Endothelial cell of umbilical vein (primary cell): ENCODE data around the gene RPS14. TPM values are rescaled to one million over a fixed set of nuclear protein-coding genes. Genes with fewer than 3 reads are reported as not detected.

Experiments
- BruUV-seq: library from RNA; stranded (reverse); fragments of 400-500 nt; replicated peaks from 2 replicates; lab custom pipeline; 2021; lab: Mats Ljungman, UMichigan
- CTCF ChIA-PET: fragments of 300-600, 350-600 bp; sonication (Branson Sonifier 250); formaldehyde crosslinking; loops from one replicate; lab custom pipeline; 2021; ENCODE audit warnings: antibody characterized with exemption, inconsistent platforms; lab: Charles Lee
- POLR2A ChIA-PET: fragments of 300-600, 350-600 bp; sonication (Branson Sonifier 250); formaldehyde crosslinking; loops from one replicate; lab custom pipeline; 2021; ENCODE audit warnings: antibody characterized with exemption, inconsistent platforms; lab: Charles Lee
- DNase-seq: peaks from one replicate; pipeline ENCODE4 v3.0.0-alpha.2; 2011; ENCODE audit warnings: low read depth, low spot score
- FAIRE-seq: peaks from 2 replicates; lab custom pipeline; 2011; peaks lifted over from hg19 to GRCh38; lab: Jason Lieb, UNC
- H2AFZ ChIP-seq: 2 replicates; pipeline ENCODE4 v1.6.0; 2012; ENCODE audit warnings: low read depth, low read length, control low read depth, inconsistent platforms
- H3K27ac ChIP-seq: 2 replicates; pipeline ENCODE4 v1.5.1; 2011; ENCODE audit warnings: low read depth, mild to moderate bottlenecking, control low read depth, low read length, moderate library complexity; ENCODE audit not compliant: insufficient read depth
- H3K27me3 ChIP-seq, 2 experiments: 2 replicates each; pipeline versions ENCODE4 v1.6.0 to v1.6.1; 2011; ENCODE audit warnings: low read length in 2 of 2, mixed read lengths in 1 of 2; ENCODE audit not compliant: control insufficient read depth in 2 of 2, insufficient read depth in 2 of 2
- H3K36me3 ChIP-seq, 2 experiments: 2 replicates in 1 of 2; 3 replicates in 1 of 2; pipeline ENCODE4 v1.5.1; 2011; ENCODE audit warnings: low read length in 2 of 2, mild to moderate bottlenecking in 1 of 2, moderate library complexity in 1 of 2; ENCODE audit not compliant: control insufficient read depth in 2 of 2, insufficient read depth in 2 of 2; ENCODE audit errors: extremely low read depth in 1 of 2
- H3K4me1 ChIP-seq: 3 replicates; pipeline ENCODE4 v1.5.1; 2011; ENCODE audit warnings: mild to moderate bottlenecking, low read length; ENCODE audit not compliant: control insufficient read depth, insufficient read depth; ENCODE audit errors: extremely low read depth
- H3K4me2 ChIP-seq: 2 replicates; pipeline ENCODE4 v1.6.1; 2011; ENCODE audit warnings: low read length, control low read depth, mixed read lengths; ENCODE audit not compliant: insufficient read depth
- H3K4me3 ChIP-seq, 3 experiments: fragments of 200-600 bp in 1 of 3; sonication (generic), shearing (Covaris generic) in 1 of 3; replicated peaks in 1 of 3; 2 replicates each; pipeline ENCODE4 v1.5.1; 2011 to 2016; ENCODE audit warnings: control low read depth in 3 of 3, low read length in 3 of 3, mild to moderate bottlenecking in 2 of 3, inconsistent platforms in 1 of 3, low read depth in 1 of 3, moderate library complexity in 1 of 3; ENCODE audit not compliant: insufficient read depth in 1 of 3
- H3K79me2 ChIP-seq: 2 replicates; pipeline ENCODE4 v1.6.0; 2012; ENCODE audit warnings: low read length, inconsistent platforms; ENCODE audit not compliant: control insufficient read depth, insufficient read depth
- H3K9ac ChIP-seq: replicated peaks from 2 replicates; pipeline ENCODE3; 2011; ENCODE audit warnings: low read length, control low read depth; ENCODE audit not compliant: insufficient read depth; ENCODE audit errors: extremely low read depth
- H3K9me1 ChIP-seq: replicated peaks from 3 replicates; pipeline ENCODE4 v1.6.0; 2011; ENCODE audit warnings: mild to moderate bottlenecking, low read length; ENCODE audit not compliant: control insufficient read depth, insufficient read depth; ENCODE audit errors: extremely low read depth
- H3K9me3 ChIP-seq: replicated peaks from 2 replicates; pipeline ENCODE4 v1.5.1; 2012; ENCODE audit warnings: low read length, inconsistent platforms; ENCODE audit not compliant: control insufficient read depth, insufficient read depth
- H4K20me1 ChIP-seq: replicated peaks from 2 replicates; pipeline ENCODE3; 2011; ENCODE audit warnings: mild to moderate bottlenecking, low read length; ENCODE audit not compliant: control insufficient read depth, insufficient read depth; ENCODE audit errors: extremely low read depth
- CTCF ChIP-seq, 2 donors: IDR thresholded peaks; 1 replicate in 1 of 2; 2 replicates in 1 of 2; pipeline ENCODE4 v1.5.1; 2011; ENCODE audit warnings: low read length in 2 of 2, mild to moderate bottlenecking in 2 of 2, moderate library complexity in 2 of 2, control low read depth in 1 of 2, inconsistent platforms in 1 of 2, low read depth in 1 of 2; ENCODE audit not compliant: insufficient read depth in 1 of 2; ENCODE audit errors: extremely low read depth in 1 of 2
- EZH2 ChIP-seq: IDR thresholded peaks from 2 replicates; pipeline ENCODE4 v1.6.1; 2012; ENCODE audit warnings: borderline replicate concordance, low read depth, mild to moderate bottlenecking, moderate library complexity, low read length, inconsistent platforms; ENCODE audit not compliant: severe bottlenecking
- FOS ChIP-seq: IDR thresholded peaks from 2 replicates; pipeline ENCODE4 v1.6.1; 2011; ENCODE audit warnings: mild to moderate bottlenecking, low read length, moderate library complexity, borderline replicate concordance; ENCODE audit not compliant: insufficient read depth
- GATA2 ChIP-seq: IDR thresholded peaks from 2 replicates; pipeline ENCODE4 v1.7.0; 2011; ENCODE audit warnings: low read depth, mild to moderate bottlenecking, moderate library complexity, mixed read lengths, low read length; ENCODE audit not compliant: insufficient read length, insufficient read depth
- JUN ChIP-seq: IDR thresholded peaks from 2 replicates; pipeline ENCODE4 v1.6.1; 2011; ENCODE audit warnings: borderline replicate concordance, low read depth; ENCODE audit not compliant: insufficient read length, insufficient read depth
- MAX ChIP-seq: IDR thresholded peaks from 2 replicates; pipeline ENCODE4 v1.6.1; 2011; ENCODE audit not compliant: insufficient read depth, insufficient read length
- MYC ChIP-seq: IDR thresholded peaks from one replicate; pipeline ENCODE4 v1.6.1; 2011; ENCODE audit warnings: mild to moderate bottlenecking, low read depth, low read length
- POLR2A ChIP-seq: IDR thresholded peaks from 2 replicates; pipeline ENCODE4 v1.6.1; 2012; ENCODE audit warnings: low read depth, mild to moderate bottlenecking, control low read depth, low read length
- POLR2AphosphoS5 ChIP-seq: IDR thresholded peaks from 2 replicates; pipeline ENCODE4 v1.6.1; 2012; ENCODE audit warnings: low read depth, mild to moderate bottlenecking, control low read depth, low read length, moderate library complexity; ENCODE audit not compliant: insufficient read depth
- dilution Hi-C: fragments of 300-500 bp; cut with MboI; formaldehyde crosslinking; loops from one replicate; pipeline ENCODE4 v1.15.0; 2019; ENCODE audit warnings: low sequenced_read_pairs; ENCODE audit not compliant: extremely low pct_ligation_motif_present
- intact Hi-C: fragments of 100-400 bp; cut with micrococcal nuclease; formaldehyde crosslinking; loops from one replicate; pipeline ENCODE4 v1.10.0; 2022
- polyA plus RNA-seq, 4 experiments: library from polyadenylated mRNA; depleted of rRNA in 3 of 4; stranded (reverse) in 3 of 4; unstranded in 1 of 4; fragments of >200 nt; gene quantifications; 2 replicates each; pipeline versions ENCODE4 v1.2.1 to v1.2.3, GENCODE V29; 2011 to 2012; ENCODE audit warnings: missing spikeins in 1 of 4
- total RNA-seq: library from RNA; stranded (reverse); gene quantifications from 2 replicates; pipeline ENCODE4 v1.2.3, GENCODE V29; 2021

Gene RPS14
- total and polyA plus RNA-seq, 2 donors (not counting 3 experiments of a cell fraction or from before 2014, with no cell fraction given): 1,852 to 5,521 TPM

- Histone ChIP-seq H2AFZ (no peak overlapping the region), H3K4me1 (no peaks in the 10 kb centered on the region), H3K9me1 (no peaks in the 10 kb centered on the region), H3K4me2 (no peak overlapping the region), H3K9me3 (no peaks in the 10 kb centered on the region), H3K27me3 (no peaks in the 10 kb centered on the region), H3K27ac (no peak overlapping the region), H3K79me2 (no peaks in the 10 kb centered on the region), H3K4me3 (no peak overlapping the region), H3K36me3 (peaks cover 5 to 24% of the 10 kb centered on the region in 2 experiments), H4K20me1 (no peaks in the 10 kb centered on the region), H3K9ac (no peak overlapping the region)
- POLR2A ChIA-PET: no interaction called here
- CTCF ChIA-PET: interaction anchor here (1.3 to 6.1 kb wide), 4 partner anchors 11 to 127 kb away, joined by 5 to 70 read pairs (median 9); no protein-coding TSS in a partner anchor
- BruUV-seq: TSS peak; percentile 84
- intact Hi-C loops (no loop called here), dilution Hi-C loops (no loop called here)
- TF ChIP-seq JUN (no peak), EZH2 (no peak), MYC (no peak), POLR2A (no peak), MAX (no peak), CTCF (IDR thresholded peaks at IDR 0.05; ENCODE audit: extremely low read depth in 1 of 2, insufficient read depth in 1 of 2, low read depth in 1 of 2, low read length in 2 of 2) (no peak), FOS (no peak), GATA2 (no peak), POLR2AphosphoS5 (no peak)
- DNase-seq: no peak
- FAIRE-seq: no peak
These were observed 49.9 kb downstream of the RPS14 start for GRCh38 chr5:150399524-150400211.
